ENCODE data around the gene CXCR6. TPM values are rescaled to one million over a fixed set of nuclear protein-coding genes. Genes with fewer than 3 reads are reported as not detected.
A peak's percentile ranks its signal among the peaks of the same experiment; 100 is the strongest.
"Not testable (repeated sequence)": the region's sequence is repeated elsewhere in the genome, so short reads cannot be mapped to it uniquely, and the experiment has no call there.

Gene CXCR6
- polyA plus RNA-seq, 2 of the 4 experiments (the other 2 are of a cell fraction), result not detected

GRCh38 chr3:45993421-45994027 is 50.3 kb downstream of the CXCR6 start (continued):
- TF ChIP-seq ATOH8 (CRISPR knock-in tag; IDR thresholded peaks at IDR 0.05; ENCODE audit: low read depth), result no peak
- no peak for TF ChIP-seq ZSCAN20 (CRISPR knock-in tag; IDR thresholded peaks at IDR 0.05)

GRCh38 chr3:45994419-45995235 is 51.4 kb downstream of the CXCR6 start:
- POLR2A ChIA-PET, result no interaction called here
- Histone ChIP-seq H3K4me3 (peak overlapping the region; percentile 78), H3K9me3 (no peaks in the 10 kb centered on the region), H3K4me1 (peaks cover 8% of the 10 kb centered on the region; the same call in 2 of the 3 replicates), H3K4me2 (peak overlapping the region; percentile 72), H3K27ac (peak overlapping the region; percentile 73 to 96)
- WGBS (ENCODE audit: missing lambda C conversion rate), result 14% methylated on average over 15 of the region's 16 CpGs
- DNase-seq (ENCODE audit: low read depth in 1 of 2, low spot score in 1 of 2) (no peak), ATAC-seq (peak; percentile 4 to 31; a peak in 4 of 6 replicates), FAIRE-seq (no peak)
- CTCF ChIA-PET, result interaction anchor here (0.5 to 0.6 kb wide), 2 partner anchors 10 to 16 kb away, joined by 3 to 4 read pairs; no protein-coding TSS in a partner anchor
- TF ChIP-seq HMGXB4 (CRISPR knock-in tag; IDR thresholded peaks at IDR 0.05; ENCODE audit: borderline replicate concordance) (no peak), CHD2 (IDR thresholded peaks at IDR 0.05; ENCODE audit: low read length, partially characterized antibody) (no peak), CBX2 (IDR thresholded peaks at IDR 0.05; ENCODE audit: borderline replicate concordance, low read depth) (no peak), EP300 (IDR thresholded peaks at IDR 0.05) (no peak), POLR2AphosphoS2 (conservative IDR thresholded peaks at IDR 0.05; ENCODE audit: low read length) (no peak), PBX3 (IDR thresholded peaks at IDR 0.05) (no peak), HDAC2 (IDR thresholded peaks at IDR 0.05) (no peak), JUNB (IDR thresholded peaks at IDR 0.05) (no peak), ZNF302 (CRISPR knock-in tag; IDR thresholded peaks at IDR 0.05) (no peak), USF2 (IDR thresholded peaks at IDR 0.05) (no peak), RAD21 (conservative IDR thresholded peaks at IDR 0.05 in 1 of 2, IDR thresholded peaks at IDR 0.05 in 1 of 2) (no peak), BHLHE40 (IDR thresholded peaks at IDR 0.05; ENCODE audit: low read depth, low read length) (no peak), FOSB (CRISPR knock-in tag; IDR thresholded peaks at IDR 0.05) (no peak)

GRCh38 chr3:45995236-45996192 is 52.2 kb downstream of the CXCR6 start, which contains the start of gene FYCO1:
TSS of gene FYCO1 (minus strand) at chr3:45995824. CDS start at chr3:45984910, 10,914 bp downstream.
- FAIRE-seq, result no peak
- peak within 1 kb of the TSS; percentile 78 for H3K4me3 ChIP-seq
- peak within 1 kb of the TSS; percentile 73 to 96 for H3K27ac ChIP-seq
- 8% methylated on average over 35 of the region's 67 CpGs for WGBS (ENCODE audit: missing lambda C conversion rate)
- H3K4me2 ChIP-seq, result peak within 1 kb of the TSS; percentile 72
- TF ChIP-seq JUNB (IDR thresholded peaks at IDR 0.05) (no peak), JUN (IDR thresholded peaks at IDR 0.05) (peak in 1 of 2 experiments; percentile 26; a peak in 1 of 5 replicates), PHF8 (IDR thresholded peaks at IDR 0.05; ENCODE audit: borderline replicate concordance, low read depth) (peak; percentile 44; the same call in 1 of the 2 replicates), POLR2A (IDR thresholded peaks at IDR 0.05; ENCODE audit: low read length) (peak; percentile 42), TP53 (CRISPR knock-in tag; IDR thresholded peaks at IDR 0.05) (no peak), ZSCAN20 (CRISPR knock-in tag; IDR thresholded peaks at IDR 0.05) (no peak), MAX (IDR thresholded peaks at IDR 0.05) (peak; percentile 64; the same call in 1 of the 2 replicates), POLR2AphosphoS2 (conservative IDR thresholded peaks at IDR 0.05; ENCODE audit: low read length) (no peak), E2F6 (IDR thresholded peaks at IDR 0.05; ENCODE audit: borderline replicate concordance, low read depth) (peak; percentile 66; the same call in 1 of the 2 replicates)
- no peaks in the 10 kb centered on the region for H3K9me3 ChIP-seq
- DNase-seq (ENCODE audit: low read depth in 1 of 2, low spot score in 1 of 2), result peak; percentile 84 to 85
- peaks cover 8% of the 10 kb centered on the region; the same call in 2 of the 3 replicates for H3K4me1 ChIP-seq
- ChIA-PET CTCF (no interaction called here), POLR2A (no interaction called here)
- ATAC-seq, result peak; percentile 99 to 100

- H3K9me3 ChIP-seq; H3K27ac ChIP-seq; CTCF ChIA-PET; H3K4me2 ChIP-seq; FAIRE-seq; H3K4me1 ChIP-seq; POLR2A ChIA-PET; H3K4me3 ChIP-seq; ATAC-seq; DNase-seq (ENCODE audit: low read depth in 1 of 2, low spot score in 1 of 2): not testable (repeated sequence)
- 86% methylated on average over 18 of the region's 19 CpGs for WGBS (ENCODE audit: missing lambda C conversion rate)
These were observed 54.2 kb downstream of the CXCR6 start for GRCh38 chr3:45997499-45997898.
